AG08396 (cell line): ENCODE measurements around the gene RAB40C.

Experiments used
- DNase-seq: peaks from one replicate; pipeline ENCODE4 v3.0.0; 2012; ENCODE audit warnings: low spot score, mixed read lengths

The RAB40C gene

DNA sequence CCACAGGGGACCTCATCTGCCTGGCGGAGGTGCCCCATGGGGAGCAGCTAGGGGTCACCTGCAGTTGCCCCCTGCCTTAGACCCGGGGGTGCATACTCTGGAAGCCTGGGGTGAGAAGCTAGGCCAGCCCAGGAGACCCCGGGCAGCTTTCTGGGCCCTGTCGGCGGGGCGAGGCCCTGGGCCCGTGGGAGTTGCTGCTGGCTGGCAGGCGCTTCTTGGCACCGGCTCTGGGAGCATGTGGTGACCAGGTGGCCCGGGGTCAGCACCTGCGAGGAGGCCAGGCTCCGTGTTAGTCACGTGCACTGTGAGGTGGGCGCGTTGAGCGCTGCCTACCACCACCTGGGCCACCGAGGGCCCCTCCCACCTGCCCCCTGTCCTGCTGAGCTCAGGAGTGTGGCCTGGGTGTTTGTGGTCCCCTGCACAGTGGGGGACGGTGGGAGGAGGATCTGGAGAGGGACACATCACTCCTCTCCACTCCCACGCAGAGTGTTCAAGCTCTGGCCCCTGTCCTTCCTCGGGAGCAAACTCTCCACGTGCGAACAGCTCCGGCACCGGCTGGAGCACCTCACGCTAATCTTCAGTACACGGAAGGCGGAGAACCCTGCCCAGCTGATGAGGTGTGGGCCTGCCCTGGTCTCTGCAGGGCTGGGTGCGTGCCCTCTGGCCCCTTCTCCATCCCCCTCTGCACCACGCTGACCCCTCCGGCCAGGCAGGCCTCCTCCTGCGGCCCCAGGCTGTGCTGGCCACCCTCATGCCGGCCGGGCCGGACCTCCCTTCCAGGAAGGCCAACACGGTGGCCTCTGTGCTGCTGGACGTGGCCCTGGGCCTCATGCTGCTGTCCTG lies 14.3 kb upstream of the RAB40C start:
- DNase-seq, result no peak

DNA sequence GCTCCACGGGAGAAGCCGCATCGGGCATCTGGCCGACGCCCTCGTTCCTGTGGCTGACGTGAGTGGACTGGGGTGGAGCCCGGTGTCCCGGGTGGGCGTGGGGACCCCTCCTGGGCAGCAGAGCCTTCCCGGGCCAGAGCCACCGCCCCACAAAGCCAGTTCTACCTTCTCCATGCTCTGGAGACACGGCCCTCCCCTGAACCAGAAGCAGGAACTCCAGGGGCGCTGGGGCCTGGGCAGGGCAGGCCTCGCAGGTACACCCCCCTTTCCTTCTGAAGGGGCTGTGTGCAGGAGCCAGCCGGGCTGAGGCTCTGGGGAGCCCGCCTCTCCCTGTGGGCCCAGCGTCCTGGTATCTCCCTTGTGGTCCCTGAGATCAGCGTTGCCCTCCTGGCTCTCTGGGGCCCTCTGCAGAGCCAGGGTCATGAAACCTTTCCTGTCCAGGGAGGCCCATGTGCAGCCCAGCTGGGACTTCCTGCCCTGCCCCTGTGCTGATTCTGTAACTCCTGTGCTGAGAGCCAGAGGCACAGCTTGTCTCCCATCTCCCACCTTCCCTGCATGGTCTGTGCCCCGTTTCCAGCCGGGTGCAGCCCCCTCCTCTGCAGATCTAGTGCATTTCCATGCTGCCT lies 13.6 kb upstream of the RAB40C start:
- no peak for DNase-seq

DNA sequence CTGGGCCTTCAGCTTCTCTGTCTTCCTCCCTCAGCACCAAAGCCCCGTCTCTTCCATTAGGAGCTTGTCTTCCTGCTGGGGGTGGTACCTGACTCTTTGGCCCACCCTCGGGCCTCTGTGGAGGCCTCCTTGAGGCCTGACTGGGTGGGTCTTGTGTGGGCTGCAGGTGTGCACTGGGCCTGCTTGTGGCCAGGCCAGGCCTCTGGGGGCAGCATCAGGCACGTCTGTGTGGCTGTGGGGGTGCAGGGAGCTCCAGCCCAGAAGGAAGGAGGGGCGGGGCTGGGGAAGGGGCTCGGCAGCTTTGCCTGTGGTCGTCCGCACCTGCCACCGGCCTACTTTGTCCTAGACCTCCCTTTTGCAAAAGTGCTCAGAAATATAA lies 13.1 kb upstream of the RAB40C start:
- no peak for DNase-seq

DNA sequence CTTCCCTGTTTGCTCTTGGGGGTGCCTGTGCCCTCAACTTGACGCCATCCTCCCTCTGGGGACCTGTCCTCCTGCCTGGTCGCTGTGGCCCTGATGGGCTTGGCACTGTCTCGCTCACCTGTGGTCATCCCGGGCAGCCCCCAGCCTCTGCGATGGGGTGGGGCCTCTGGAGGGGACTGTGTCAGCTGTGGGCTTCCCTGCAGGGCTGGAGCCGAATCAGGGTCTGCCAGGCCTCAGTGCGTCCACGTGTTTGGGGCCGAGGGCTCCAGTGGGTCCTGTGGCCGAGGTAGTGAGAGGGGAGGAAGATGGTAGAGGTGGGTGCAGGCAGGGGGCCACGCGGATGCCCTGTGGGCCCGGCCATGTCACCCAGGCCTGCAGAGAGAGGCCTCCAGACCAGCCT lies 12.1 kb upstream of the RAB40C start:
- no peak for DNase-seq

DNA sequence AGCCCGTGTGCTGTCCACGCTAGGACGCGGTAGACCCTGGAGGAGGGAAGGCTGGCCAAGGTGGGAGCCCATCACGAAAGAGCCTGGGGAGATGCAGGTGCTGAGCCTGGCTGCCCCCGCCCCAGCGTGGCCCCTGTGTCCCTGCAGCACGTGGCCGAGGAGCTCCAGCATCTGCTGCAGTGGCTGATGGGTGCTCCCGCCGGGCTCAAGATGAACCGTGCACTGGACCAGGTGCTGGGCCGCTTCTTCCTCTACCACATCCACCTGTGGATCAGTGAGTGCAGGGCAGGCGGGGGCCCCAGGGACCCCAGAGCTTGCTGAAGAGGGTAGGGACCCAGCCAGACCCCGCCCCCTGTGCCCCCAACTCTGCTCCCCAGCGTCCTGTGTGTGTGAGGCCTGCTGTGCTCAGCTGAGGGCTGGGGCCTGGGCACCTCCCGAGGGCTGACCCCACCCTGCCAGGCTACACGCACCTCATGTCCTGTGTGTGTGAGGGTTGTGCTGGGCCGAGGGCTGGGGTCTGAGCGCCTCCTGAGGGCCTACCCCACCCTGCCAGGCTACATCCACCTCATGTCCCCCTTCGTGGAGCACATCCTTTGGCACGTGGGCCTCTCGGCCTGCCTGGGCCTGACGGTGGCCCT lies 11.5 kb upstream of the RAB40C start:
- DNase-seq, result no peak

DNA sequence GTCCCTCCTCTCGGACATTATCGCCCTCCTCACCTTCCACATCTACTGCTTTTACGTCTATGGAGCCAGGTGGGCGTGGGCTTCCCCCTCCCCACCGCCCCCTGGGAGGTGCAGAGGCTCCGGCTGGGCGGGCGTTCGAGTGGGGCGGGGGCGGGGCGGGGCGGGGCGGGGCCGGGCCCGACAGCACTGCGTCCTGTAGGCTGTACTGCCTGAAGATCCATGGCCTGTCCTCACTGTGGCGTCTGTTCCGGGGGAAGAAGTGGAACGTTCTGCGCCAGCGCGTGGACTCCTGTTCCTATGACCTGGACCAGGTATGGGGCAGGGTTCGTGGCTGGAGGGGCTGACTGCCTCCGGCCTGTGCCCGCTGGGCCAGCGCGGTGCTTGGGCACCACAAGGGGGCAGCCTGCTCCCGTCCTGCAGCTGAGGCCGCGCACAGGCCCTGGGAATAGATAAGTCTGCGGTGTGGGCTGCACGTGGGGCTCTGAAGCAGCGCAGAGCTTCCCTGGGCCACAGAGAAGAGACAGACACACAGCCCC lies 10.9 kb upstream of the RAB40C start:
- DNase-seq, result peak; percentile 77

DNA sequence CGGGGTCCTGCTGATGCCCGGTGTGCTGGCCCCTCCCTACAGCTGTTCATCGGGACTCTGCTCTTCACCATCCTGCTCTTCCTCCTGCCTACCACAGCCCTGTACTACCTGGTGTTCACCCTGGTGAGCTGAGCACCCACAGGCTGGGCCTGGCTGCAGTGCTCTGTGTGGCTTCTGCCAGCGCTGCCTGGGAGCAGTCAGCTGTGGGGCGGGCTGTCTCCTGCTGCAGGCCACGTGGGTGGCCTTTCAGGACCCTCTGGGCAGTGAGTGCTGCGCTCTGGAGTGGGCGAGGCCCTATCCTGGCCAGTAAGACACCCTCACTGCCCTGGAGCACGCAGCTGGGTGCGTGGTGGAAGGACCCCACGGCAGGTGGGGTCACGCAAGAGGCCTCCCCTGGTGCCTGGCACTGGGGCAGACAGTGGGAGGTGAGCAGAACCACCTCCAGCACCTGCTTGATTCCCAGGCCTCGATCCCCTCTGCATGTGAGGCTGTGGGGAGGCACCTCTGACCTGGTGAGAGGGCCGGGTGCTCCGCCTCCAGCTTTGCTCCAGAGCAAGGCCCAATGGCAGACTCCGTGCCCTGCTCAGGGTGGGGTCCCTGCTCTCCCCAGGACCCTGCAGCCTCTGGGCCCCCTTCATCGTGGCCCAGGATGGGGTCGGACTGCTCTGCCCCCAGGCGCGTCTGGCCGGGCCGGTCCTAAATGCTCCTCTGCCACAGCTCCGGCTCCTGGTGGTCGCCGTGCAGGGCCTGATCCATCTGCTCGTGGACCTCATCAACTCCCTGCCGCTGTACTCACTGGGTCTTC lies 9.5 kb upstream of the RAB40C start:
- DNase-seq, result no peak

DNA sequence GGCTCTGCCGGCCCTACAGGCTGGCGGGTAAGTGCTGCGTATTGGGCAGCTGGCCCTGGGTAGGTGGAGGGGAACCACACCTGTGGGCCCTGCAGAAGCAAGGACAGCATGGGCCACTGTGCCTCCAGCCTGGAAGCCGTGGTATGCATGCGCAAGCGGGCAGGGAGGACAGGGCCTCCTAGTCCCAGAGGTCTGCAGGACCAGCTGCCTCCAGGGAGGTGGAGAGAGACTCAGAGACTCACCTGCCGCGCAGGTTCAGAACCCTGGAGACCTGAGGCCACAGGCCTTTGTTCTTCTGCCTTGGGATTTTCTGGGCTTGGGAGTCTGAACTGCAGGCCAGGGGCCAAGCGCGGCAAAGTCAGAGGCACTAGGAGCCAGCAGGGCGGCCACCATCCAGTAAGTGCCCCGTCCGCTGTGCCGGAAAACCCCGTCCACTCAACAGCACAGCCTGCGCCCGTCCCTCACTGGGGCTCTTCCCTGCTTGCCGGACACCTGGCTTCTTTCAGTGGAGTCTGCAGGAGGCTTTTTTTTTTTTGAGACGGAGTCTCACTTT lies 8.8 kb upstream of the RAB40C start:
- DNase-seq, result no peak

DNA sequence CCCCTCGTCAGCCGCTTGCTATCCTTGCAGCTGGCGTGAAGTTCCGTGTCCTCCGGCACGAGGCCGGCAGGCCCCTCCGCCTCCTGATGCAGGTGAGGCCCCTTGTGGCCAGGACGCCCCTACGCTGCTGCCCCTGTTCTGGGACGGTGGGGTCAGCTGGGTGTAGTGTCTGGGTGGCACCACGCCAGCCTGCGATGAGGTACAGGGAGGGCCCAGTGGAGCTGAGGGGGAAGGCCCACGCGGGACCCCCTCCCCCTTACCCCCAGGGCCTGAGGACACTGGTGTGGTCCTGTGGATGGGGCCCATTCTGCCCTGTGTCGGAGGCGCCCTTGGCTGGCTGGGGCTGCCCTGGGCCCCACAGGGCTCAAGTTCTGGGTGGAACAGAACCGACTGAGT lies 7.7 kb upstream of the RAB40C start:
- no peak for DNase-seq

DNA sequence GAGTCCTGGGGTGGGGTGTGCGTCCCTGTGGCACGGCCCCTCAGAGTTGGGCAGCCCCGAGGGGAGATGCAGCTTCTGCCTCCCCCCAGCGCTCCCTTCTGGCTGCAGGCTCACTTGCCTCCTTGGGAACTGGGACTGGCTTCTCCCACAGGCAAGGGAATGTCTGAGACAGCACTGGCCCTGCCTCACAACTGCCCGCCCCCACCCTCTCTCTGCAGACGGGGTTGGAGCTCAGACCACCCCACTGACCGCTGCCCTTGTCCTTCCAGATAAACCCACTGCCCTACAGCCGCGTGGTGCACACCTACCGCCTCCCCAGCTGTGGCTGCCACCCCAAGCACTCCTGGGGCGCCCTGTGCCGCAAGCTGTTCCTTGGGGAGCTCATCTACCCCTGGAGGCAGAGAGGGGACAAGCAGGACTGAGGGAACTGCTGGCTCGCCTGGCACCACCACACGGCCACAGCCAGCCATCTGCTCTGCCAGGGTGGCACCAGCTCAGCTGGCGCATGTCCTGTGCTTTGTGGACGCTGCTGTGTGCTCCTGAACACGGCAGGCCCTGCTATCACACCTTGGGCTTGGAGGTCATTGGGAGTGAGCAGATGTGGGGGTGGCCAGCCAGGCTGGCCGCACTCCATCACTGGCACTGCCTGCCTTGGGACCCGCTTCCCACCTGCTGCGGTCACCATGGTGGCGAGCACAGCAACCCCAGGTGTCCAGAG lies 7.1 kb upstream of the RAB40C start:
- no peak for DNase-seq

DNA sequence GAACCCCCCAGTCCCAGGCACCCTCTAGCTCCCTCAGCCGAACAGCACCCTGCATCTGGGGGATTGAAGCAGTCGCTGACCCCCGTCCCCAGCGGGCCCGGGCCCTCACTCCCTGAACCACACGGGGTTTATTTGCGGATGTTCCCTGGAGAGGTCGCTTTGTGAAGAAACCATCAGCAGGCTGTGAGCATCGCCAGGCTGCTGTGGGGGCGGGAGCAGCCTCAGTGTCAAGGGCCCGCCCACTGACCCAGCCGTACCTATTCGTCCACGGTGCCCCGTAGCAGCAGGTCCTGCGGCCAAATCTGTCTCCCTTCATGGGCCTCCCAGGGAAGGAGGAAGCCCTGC lies 6.4 kb upstream of the RAB40C start:
- no peak for DNase-seq

DNA sequence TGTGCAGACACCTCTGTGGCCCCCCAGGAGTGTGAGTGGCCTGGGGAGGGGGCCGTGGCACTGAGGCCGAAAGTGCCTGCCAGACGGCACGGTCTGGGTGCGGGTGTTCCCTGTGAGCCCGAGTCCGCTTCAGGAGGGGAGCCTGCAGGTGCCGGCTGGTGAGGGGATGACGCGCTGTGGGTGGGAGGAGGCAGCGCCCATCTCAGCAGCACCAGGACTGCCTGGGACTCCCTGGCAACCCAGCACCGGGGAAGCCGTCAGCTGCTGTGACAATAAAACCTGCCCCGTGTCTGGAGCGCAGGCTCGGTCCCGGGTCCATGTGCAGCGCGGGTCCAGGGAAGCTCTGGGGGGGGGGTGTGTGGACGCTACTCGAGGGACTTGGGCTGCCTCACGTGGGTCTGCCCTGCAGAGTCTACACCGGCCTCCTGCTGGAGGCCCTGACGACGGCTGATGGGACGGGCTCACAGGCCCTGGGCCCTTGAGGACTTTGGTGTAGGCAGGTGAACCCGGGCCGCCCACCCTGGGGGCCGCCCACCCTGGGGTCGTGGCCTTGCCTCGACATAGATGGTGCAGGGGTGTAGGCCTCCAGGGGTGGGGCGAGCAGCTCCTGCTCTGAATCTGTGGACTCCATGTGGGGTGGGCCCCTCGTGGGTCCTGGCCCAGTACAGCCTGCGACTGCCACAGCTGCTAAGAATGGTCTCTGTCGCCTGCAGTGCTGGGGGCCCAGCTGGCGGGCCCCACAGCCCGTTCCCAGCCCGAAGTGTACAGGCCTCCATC lies 5.9 kb upstream of the RAB40C start:
- DNase-seq, result no peak

DNA sequence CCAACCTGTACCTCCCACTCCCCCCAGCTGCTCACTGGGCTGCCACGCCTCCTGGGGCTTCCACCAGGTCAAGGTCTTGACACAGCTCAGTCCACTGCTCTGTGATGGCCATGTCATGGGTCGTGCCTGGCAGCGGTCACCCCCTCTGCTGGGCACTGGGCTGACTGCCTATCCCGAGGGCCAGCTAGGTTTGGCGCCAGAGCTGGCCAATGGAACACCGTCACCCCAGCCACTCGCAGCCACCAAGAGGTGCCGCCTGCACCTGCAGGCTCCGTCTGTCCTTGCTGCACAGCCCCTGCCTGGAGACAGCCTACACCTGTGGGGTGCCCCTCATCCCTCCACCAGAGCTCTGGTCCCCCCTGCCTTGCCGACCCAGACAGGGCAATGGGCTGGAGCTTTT lies 4.5 kb upstream of the RAB40C start:
- peak; percentile 25 for DNase-seq

DNA sequence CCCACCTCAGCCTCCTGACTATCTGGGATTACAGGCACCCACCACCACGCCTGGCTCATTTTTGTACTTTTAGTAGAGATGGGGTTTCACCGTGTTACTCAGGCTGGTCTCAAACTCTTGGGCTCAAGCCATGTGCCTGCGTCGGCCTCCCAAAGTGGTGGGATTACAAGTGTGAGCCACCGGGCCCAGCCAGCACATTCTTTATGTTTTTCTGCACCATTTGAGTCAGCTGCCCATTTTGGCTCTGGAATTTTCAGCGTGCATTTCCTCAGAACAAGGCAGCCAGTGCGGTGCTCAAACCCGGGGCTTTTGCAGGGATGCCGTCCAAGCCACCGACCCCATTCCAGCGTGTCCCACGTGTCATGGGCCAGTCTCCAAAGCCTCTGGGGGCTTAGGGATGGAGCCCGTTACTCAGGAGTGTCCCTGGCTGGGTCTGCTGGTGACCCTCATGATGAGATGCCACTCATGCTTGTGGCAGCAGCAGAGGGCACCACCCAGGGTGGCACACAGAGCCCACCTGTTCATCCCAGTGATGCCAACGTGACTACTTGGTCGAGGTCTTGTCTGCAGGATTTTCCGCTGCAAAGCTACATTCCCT lies 3.7 kb upstream of the RAB40C start:
- no peak for DNase-seq

DNA sequence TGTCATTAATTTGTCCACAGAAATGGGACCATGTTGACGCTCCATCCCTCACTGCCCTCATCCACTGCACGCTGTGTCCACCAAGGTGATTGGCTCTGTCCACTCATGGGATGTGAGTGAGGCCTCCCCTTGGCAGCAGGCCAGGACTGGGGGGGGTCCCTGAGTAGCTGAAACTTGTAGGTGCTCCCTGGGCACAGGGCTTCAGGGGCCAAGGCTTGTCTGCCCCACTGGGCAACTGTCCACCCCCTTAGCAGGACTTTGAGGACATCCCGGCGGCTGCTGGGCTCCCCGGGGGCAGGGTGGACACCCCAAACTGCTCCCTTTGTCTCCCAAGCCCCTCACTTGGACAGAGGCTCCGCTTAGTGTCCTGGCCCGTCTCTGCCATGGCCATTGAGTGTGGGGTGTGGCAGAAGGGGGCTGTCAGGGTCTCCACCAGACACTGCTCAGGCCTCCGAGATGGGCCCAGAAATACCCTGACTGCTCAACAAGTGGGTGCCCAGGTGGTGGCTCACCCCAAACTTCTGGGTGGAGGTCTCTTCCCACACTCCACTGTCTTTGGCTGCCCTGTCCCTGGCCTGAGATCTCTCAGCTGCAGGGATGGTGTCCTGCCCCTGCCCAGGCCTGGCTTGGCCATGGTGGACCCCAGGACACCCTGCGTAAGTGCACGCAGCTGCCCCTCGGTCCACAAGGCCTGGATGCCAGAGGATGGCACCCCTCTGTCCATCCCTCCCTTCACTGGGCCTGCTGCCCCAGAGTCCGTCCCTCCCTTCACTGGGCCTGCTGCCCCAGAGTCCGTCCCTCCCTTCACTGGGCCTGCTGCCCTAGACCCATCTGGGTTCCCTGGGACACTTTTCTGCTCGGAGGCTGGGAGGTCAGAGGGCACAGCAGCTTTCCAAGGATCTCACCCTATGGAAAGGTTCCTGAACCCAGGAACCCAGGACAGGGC lies 2.9 kb upstream of the RAB40C start:
- no peak for DNase-seq

DNA sequence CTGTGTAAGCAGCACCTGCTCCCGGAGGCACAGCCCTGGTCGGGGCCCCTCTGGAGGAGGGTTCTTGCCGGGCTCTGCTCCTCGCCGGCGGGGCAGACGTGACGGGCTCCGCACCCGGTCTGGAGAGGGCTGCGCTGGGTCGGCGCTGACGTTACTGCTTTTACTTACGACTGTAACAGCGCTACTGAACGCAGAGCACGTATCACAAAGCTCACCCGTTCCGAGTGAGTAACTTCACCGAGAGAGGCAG lies 1.3 kb upstream of the RAB40C start:
- DNase-seq, result no peak

DNA sequence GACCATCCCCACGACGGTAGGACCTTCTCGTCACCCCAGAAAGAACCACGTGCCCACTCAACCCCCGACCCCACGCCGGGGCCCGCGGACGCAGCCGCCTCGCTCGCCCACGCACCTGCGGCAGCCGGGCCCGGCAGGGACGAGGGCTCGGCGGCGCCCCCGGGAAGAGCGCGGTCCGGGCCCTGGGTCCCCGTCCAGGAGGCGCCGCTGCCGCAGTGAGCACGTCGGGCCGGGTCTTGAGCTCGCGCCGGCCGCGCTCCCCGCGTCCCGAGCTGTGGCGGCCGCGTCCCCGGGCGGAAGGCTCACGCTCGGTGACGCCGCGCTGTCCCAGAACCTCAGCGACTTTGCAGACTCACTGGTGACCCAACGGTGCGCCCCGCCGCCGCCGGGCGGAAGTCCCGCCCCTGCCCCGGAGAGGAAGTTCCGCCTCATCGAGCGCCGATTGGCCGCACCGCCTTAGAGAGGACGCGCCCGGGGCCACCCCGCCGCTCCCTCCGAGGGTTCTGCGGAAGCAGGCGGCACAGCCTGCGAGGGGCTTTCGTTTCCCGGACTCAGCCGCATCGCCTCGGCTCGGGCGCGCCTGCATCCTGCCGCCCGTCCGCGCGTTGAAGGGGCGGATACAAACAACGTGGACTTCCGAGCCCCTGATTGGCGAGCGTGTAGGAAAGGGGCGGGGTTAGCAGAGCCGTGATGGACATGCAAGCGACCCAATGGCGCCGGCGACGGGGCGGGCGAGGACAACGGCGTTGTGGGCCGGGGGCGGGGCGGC lies 793 bp upstream of the RAB40C start:
- peak; percentile 97 for DNase-seq

DNA sequence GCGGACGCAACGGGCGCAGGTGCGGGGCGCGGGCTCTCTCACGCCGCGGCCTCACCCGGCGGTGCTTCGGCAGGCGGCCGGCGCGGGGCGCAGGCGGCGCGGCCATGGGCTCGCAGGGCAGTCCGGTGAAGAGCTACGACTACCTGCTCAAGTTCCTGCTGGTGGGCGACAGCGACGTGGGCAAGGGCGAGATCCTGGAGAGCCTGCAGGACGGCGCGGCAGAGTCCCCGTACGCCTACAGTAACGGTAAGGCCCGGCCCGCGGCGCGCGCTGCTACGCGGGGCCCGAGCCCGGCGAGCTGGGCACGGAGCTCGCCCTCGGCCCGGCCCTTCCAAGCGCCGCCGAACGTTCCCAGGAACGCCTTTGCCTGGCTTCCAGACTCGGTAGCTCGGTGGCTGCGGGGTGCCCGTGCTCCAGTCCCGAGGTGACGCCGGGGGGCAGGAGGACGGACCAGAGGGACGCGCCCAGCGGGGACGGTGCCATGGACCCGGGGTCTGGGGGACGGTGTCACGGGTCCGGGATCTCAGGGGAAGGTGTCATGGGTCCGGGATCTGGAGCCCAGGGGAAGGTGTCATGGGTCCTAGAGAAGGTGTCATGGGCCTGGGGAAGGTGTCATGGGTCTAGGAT lies 435 bp downstream of the RAB40C start:
- DNase-seq, result peak; percentile 70
